22Rv1 (cell line): ENCODE data around the gene MERTK.

Source experiments
- CTCF ChIP-seq: fragments of 450-650 bp; IDR thresholded peaks from 2 replicates; pipeline ENCODE4 v1.5.1; 2017; ENCODE audit warnings: mild to moderate bottlenecking
- ZFX ChIP-seq: fragments of 450-650 bp; IDR thresholded peaks from 2 replicates; pipeline ENCODE4 v1.6.1; 2017; ENCODE audit warnings: antibody characterized with exemption, borderline replicate concordance

- TF ChIP-seq CTCF (no peak), ZFX (no peak)
Observed at GRCh38 chr2:111927723-111928122, 29.3 kb downstream of the MERTK start.
